Measurements from ENCODE around the gene CASP2. TPM values are rescaled to one million over a fixed set of nuclear protein-coding genes. Genes with fewer than 3 reads are reported as not detected.

The CASP2 gene
- total and polyA plus RNA-seq, 2 of the 8 experiments (the other 6 are each of a cell fraction or from before 2014, with no cell fraction given): 23.7 to 35.3 TPM

GRCh38 chr7:143243111-143243510 lies 45.0 kb upstream of the CASP2 start:
- Histone ChIP-seq H3K4me2 (ENCODE audit: insufficient read depth in 1 of 2, low read depth in 2 of 2, low read length in 2 of 2) (no peak overlapping the region), H3K79me2 (ENCODE audit: control insufficient read depth in 1 of 2, insufficient read depth in 2 of 2, low read length in 2 of 2) (no peaks in the 10 kb centered on the region), H3K27me3 (replicated peaks in 1 of 4; ENCODE audit: control insufficient read depth in 3 of 4, extremely low read depth in 1 of 4, insufficient read depth in 3 of 4, low read length in 3 of 4) (no peaks in the 10 kb centered on the region; a peak in 2 of 7 replicates), H3K36me3 (ENCODE audit: control insufficient read depth in 2 of 4, insufficient read depth in 4 of 4, low read length in 3 of 4) (no peaks in the 10 kb centered on the region), H4K91ac (replicated peaks; ENCODE audit: insufficient read length, low read length) (no peak overlapping the region), H4K5ac (ENCODE audit: insufficient read length, low read depth, low read length) (no peak overlapping the region), H4K20me1 (replicated peaks in 1 of 2; ENCODE audit: control insufficient read depth in 1 of 2, insufficient read depth in 2 of 2, low read length in 2 of 2) (no peaks in the 10 kb centered on the region), H2BK20ac (ENCODE audit: low read length) (no peak overlapping the region), H3K9ac (replicated peaks in 1 of 4; ENCODE audit: extremely low read depth in 1 of 4, low read depth in 3 of 4, low read length in 3 of 4) (no peak overlapping the region), H3K27ac (ENCODE audit: low read depth, low read length) (no peak overlapping the region), H2AK5ac (ENCODE audit: low read depth, low read length) (no peak overlapping the region), H2BK120ac (replicated peaks; ENCODE audit: low read depth, low read length) (no peak overlapping the region), H3K23ac (ENCODE audit: insufficient read length) (no peak overlapping the region), H3K18ac (ENCODE audit: extremely low read depth, low read length) (no peak overlapping the region), H3K56ac (replicated peaks; ENCODE audit: insufficient read length, low read depth, low read length) (no peak overlapping the region), H2BK15ac (ENCODE audit: low read length) (no peak overlapping the region), H3K4me3 (ENCODE audit: extremely low read depth in 1 of 4, insufficient read depth in 2 of 4, low read depth in 3 of 4, low read length in 4 of 4) (no peak overlapping the region), H3K4me1 (replicated peaks in 1 of 4; ENCODE audit: control insufficient read depth in 3 of 4, insufficient read depth in 4 of 4, low read length in 3 of 4) (no peaks in the 10 kb centered on the region), H2BK5ac (ENCODE audit: low read depth, low read length) (no peak overlapping the region), H3K23me2 (ENCODE audit: low read depth, low read length) (no peaks in the 10 kb centered on the region), H3K79me1 (ENCODE audit: low read depth, low read length) (no peaks in the 10 kb centered on the region), H3K9me3 (ENCODE audit: insufficient read depth in 2 of 2, low read depth in 1 of 2, low read length in 1 of 2) (no peaks in the 10 kb centered on the region), H4K8ac (ENCODE audit: extremely low read depth, insufficient read depth, low read length) (no peak overlapping the region), H2AFZ (ENCODE audit: low read length) (no peak overlapping the region), H2BK12ac (ENCODE audit: low read depth, low read length) (no peak overlapping the region), H3K4ac (replicated peaks; ENCODE audit: insufficient read length, low read depth, low read length) (no peak overlapping the region), H3K14ac (ENCODE audit: insufficient read length) (no peak overlapping the region)
- no peak for DNase-seq (ENCODE audit: low read depth in 1 of 2, low spot score in 2 of 2)
- FAIRE-seq: no peak
- ChIA-PET CTCF (ENCODE audit: partially characterized antibody) (interaction anchor here (0.5 to 6.5 kb wide), 8 partner anchors 12 to 424 kb away, joined by 3 to 91 read pairs (median 4); no protein-coding TSS in a partner anchor), POLR2A (ENCODE audit: partially characterized antibody) (interaction anchor here (1.0 kb wide), 1 partner anchor 66 kb away, joined by 3 read pairs; no protein-coding TSS in a partner anchor)
- WGBS, 2 experiments (ENCODE audit: extremely low coverage in 1 of 2, insufficient coverage in 1 of 2, insufficient read length in 1 of 2, insufficient replicate concordance in 2 of 2, low coverage in 1 of 2, low lambda C conversion rate in 2 of 2, missing lambda C conversion rate in 1 of 2): 84% methylated on average over 7 of the region's 7 CpGs; no CpG with 5 or more reads in 1 of the 2 experiments
- no peak for TF ChIP-seq EP300 (IDR thresholded peaks at IDR 0.05; ENCODE audit: borderline replicate concordance in 1 of 2, low read depth in 2 of 2, low read length in 2 of 2)
- no peak for TF ChIP-seq RNF2 (IDR thresholded peaks at IDR 0.05; ENCODE audit: borderline replicate concordance, low read depth, low read length, missing control alignments, poor library complexity, severe bottlenecking)
- no peak for TF ChIP-seq JUND (IDR thresholded peaks at IDR 0.05; ENCODE audit: low read length)
- no peak for TF ChIP-seq ATF2 (IDR thresholded peaks at IDR 0.05; ENCODE audit: low read length)
- no peak for TF ChIP-seq SIRT6 (IDR thresholded peaks at IDR 0.05; ENCODE audit: low read length)
- TF ChIP-seq TAF1 (IDR thresholded peaks at IDR 0.05; ENCODE audit: low read depth, low read length): no peak
- no peak for TF ChIP-seq CREB1 (IDR thresholded peaks at IDR 0.05)
- TF ChIP-seq CBX8 (IDR thresholded peaks at IDR 0.05; ENCODE audit: borderline replicate concordance, low read depth, low read length): no peak
- no peak for TF ChIP-seq RAD21 (IDR thresholded peaks at IDR 0.05 in 1 of 2, conservative IDR thresholded peaks at IDR 0.05 in 1 of 2; ENCODE audit: low read depth in 2 of 2, low read length in 2 of 2)
- no peak for TF ChIP-seq ASH2L (IDR thresholded peaks at IDR 0.05; ENCODE audit: low read length)
- no peak for TF ChIP-seq KDM5A (IDR thresholded peaks at IDR 0.05; ENCODE audit: low read length)
- TF ChIP-seq EZH2 (IDR thresholded peaks at IDR 0.05; ENCODE audit: low read depth, low read length, severe bottlenecking): no peak

All from H1 (cell line).